NCI-H1417 treated with DMSO at 0.1 percent for 48 hours (cell line): ENCODE measurements around the gene ADAMTS17.

Experiments
- DNase-seq: peaks from one replicate; lab custom pipeline; 2025; lab: John Stamatoyannopoulos, UW

Gene ADAMTS17

DNA sequence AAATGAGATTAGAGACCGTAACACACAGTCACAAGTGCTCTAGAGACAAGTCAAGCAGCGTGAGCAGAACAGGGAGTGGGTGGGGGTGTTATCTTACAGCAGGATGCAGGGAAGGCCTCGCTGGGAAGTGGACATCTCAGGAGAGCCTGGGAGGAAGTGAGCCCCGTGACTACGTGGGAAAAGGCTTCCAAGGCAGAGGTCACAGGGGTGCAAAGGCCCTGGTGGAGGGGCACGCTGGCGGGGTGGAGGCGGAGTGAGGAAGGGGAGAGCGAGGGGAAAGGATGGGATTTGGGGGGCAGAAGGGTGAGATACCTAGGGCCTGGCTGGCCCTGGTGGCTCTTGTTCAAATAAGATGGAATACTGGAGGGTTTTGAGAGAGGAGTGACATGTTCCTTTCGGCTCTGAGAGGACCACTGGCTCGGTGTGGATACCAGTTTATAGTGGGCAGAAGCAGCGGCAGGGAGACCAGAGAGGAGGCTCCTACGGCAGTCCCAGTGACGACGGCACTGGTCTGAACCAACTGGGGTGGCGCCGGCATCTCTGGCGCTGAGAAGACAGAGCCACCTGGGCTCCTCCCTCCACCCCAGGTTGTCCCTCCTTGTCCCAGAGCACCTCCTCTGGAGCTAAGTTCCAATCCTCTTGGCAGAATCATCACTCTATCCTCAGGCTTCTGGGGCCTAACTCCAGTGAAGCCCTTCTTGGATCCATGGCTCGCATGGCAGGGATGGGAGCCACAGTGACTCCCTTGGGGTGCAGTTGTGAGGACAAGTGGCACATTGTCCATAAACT is 342.3 kb downstream of the ADAMTS17 start:
- DNase-seq: no peak

DNA sequence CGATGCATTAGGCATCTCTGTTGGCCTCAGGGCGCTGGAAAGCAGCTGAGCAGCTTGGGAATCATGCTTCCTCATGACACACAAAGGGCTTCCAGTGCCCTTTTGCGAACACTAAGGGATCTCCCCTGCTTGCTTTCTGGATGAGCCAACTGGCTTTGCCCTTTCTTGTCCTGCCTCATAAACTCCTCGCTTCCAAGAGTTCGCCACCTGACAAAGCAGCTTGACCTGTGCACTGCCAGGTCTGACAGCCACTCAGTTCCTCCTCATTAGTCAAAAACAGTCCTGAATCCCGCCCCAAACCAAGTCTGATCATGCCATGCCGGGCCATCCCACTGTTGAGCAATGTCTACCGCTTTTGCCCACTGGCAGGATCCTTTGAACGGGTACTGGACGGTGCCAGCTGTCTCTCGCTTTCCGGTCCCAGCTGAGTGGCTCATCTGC is 343.1 kb downstream of the ADAMTS17 start:
- no peak for DNase-seq

DNA sequence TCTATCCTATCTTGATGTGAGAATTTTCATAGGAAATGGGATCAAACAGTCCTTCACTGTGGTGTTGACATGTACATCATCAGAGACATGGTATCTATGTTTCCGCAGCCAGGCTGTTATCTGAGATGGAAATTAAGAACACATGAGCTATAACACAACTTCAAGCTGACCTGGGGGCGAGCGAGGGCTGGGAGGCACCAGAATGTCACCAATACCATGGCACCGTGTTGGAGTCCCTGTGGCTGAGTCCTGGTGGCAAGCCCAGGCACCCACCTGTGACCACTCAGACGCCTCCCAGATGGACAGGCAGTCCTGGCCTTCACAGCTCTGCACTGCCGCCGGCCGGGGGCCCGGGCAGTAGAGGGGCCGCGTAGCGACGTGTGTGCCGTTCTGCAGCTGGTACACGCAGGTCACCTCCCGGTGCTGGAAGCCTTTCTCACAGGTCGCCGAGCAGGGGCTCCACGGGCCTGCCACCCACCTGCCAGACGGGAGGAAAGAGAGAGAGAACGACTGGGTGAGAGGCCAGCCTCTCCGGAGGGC is 344.6 kb downstream of the ADAMTS17 start:
- DNase-seq: no peak

DNA sequence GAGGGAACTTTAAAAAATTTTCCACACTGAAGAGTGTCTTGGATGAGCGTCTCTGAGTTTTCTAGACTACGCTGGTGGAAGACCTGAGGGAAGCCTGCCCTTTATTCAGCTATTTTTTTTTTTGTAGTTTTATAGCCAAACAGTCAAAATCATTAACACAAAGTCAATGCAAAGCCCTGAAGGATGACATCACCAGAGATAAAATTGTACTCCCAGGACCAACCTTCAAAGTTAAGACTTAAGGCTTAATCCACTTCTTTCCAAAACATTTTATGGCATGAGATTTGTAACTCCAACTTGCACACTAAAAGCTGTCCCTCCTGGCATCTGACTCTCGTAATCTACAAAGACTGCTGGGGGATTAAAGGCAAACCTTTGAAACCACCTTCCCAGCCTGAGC is 345.1 kb downstream of the ADAMTS17 start:
- DNase-seq: no peak

DNA sequence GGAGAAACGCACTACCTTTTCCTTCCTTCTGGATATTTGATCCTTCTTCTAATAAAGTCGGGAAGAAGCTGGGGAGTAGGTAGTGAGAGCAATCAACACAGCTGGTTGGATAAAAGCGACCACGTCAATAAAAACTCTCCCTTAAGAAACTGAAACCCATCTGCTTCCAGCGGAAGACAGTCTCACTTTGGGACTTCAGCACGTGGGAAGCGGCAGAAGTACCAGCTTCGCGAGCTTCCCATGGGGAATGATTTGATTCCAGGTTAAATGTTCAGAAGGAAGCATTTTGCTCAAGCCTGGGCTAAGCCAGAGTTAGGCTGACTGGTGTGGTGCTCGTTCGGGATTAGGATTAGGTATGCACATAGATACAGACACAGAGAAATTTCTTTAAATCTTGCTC is 346.2 kb downstream of the ADAMTS17 start:
- DNase-seq: no peak

DNA sequence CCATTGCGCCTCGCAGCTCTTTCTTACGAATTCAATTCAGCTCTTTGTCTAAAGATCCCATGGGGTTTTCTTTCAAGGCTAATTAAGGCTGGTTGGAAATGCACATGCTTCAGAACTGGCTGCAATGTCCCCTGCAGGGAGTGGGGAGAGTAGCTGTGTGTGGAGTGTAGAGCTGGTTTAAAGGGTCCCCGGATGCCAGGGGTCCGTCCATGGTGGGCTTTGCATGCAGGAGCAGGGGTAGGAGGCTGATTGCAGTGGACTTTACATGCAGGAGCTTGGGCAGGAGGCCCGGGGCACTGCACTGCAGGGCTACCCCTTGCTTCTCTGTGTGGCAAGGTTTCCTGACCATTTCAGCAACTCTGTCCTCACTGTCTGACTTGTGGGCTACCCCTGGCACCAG is 346.9 kb downstream of the ADAMTS17 start:
- no peak for DNase-seq

DNA sequence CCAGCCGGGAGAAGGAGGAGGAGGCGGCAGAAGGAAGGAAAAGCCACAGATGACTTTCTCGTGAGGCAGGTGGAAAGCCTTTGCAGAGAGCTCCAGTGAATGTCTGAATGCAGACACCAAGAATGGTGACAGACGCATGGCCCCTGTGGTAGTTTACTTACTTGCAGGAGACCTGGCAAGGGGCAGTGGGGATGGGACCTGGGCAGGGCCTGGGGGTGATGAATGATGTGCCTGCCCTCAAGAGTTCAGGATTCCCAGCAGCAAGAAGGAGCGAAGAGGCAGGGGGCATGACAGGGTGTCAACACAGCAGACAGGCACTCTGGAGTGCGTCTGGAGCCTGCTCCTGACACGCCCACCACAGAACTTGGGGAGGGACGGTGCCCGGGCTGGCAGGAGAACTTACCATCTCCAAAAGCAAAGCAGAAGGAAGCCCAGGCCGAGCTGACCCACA is 348.1 kb downstream of the ADAMTS17 start:
- DNase-seq: no peak

DNA sequence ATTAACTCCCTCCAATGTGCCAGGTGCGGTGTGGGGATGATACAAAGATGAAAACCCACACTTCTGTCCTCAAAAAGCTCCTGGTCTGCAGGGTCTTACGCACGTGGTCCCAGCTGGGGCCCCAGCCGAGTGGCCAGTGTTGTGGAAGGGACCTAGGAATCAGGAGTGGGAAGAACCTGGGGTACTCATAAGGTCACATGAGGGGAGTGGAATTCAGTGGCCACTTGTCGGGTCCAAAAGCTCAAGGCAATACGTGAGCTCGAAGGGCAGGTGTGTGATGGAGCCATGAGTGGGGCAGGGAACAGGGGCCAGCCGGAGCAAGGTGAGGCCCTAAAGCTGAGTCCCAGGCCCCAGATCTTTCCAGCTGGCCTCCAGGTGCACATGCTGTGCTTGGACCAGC is 348.5 kb downstream of the ADAMTS17 start:
- no peak for DNase-seq

DNA sequence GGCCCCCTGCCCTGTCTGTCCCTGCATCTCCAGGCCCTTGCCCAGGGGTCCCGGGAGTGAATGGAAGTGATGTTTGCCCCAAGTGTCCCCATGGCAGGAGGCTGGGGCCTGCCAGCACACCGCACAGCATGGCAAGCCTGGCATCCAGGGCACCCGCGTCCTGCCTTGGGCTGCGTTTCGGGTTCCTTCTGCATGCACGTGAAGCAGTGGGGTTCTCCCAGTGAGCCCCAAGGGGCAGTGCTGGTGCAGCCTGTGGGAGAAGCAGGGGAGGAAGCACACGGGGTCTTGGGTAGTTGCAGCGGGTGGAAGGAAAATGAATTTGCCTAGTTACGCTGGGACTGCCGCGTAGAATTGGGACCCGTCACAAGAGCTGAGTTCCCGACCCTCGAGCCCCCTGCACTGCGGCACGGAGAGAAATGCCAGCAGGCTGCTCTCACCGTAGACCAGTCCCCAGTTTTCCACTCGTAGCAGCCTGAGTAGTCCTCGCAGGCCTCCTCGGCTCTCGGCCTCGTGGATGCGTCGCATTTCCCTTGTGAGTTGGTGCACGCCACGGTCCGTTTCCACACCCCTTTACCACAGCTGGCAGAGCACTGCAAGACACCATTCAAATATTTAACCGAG is 349.1 kb downstream of the ADAMTS17 start:
- DNase-seq: no peak

DNA sequence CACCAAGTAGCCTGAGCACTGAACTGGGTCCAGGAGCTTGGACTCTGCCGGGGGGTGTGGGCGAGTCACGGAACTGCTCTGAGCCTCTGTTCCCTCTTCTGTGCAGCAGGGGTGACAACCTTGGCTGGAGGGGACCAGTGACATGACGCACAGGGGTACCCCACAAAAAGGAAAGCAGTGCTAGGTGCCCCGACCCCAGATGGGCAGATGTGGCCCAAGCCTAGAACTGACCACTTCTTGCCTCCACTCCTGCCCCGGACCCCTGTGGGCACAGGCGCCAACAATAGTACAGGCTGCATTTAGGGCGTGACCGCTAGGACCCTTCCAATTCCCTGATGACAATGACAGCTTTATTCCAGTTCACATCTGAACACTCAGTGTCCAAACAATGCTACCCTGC is 352.7 kb downstream of the ADAMTS17 start:
- DNase-seq: no peak

DNA sequence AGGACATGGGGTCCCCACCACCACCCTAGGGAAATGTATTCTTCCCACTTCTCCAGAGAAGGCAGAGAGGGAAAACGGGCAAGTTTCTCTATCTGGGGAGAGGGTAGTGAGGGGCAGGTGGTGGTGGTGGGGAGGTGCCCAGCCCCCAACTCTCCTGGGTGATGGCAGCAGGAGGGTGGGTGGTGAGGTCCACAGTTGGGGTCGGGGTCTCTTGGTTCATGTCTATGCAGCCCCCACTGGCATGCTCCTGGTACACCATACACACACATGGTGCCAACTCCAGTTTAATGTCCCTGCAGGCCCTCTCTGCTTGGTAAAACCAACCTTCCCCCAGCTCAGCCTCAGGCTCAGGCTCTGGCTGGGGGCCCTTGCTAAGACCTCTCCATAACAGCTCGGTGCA is 354.1 kb downstream of the ADAMTS17 start:
- DNase-seq: no peak

DNA sequence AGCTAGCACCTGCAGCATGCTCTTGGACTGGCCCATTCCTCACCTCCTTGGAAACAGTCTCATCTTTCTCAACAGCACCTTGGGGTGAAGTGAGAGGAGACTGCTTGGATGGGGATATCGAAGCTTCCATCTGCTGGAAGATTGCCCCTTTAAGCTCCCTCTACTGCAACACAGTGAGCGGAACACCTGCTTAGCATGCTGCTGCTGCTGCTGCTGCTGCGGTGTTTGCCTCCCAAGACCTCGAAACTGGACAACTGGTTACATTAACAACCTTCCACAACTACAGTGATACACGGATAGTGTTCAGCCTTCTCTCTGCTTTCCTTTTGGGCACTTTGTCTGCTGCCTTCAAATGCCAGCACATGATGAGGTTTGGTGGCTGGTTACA is 354.7 kb downstream of the ADAMTS17 start:
- DNase-seq: no peak

DNA sequence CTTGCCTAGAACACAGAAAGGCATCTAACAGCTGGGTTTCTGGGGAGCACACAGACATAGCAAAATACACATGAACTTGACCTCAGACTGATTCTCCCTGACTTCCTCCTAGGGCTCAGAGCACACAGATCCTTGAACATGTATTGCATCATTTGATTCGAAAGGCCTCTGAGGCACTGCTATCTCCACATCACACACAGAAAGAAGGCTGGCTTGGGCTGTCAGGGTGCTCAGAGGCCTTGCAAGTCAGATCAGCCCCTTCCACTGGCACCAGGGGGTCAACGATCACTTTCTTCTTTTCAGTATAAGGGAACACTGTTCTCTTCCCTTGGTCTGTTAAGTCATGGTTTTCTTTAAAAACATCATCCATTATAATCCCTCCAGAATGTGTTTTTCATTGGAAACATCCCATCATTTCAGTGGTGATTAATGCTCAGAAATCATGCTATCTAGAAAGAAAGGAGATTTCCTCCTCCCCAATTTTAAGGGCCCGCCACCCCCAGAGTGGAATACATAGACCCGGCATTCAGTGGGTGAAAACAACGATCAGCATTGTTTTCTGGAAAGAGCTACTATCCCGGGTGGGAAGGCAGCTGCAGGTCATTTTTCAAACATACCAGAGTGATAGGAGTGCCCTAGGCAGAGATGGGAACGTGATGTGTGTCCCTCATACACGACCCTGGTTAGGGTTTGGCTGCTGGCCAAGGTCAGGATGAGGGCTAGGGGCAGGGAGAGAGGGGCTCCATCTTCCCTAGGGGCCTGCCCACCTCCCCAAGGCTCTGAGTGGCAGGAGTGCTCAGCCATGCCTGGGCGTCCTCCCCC is 355.3 kb downstream of the ADAMTS17 start:
- no peak for DNase-seq

DNA sequence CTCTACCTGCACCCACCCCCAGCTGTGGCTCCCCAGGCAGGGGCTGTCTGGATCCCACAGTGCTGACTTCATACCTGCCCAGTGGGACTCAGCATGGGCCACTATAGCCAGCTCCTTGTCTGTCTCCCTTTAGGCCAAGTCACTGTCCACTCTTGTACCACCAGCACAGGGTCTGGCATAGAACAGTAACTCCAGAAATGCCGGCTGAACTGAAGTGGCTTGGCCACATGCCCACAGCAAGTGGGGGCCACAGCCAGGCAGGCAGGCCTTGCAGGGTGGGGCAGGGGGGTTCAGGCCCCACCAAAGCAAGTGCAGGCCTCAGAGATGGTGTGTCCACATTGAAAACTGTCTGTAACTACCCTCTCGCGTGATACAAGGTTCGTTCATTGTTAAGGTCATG is 355.9 kb downstream of the ADAMTS17 start:
- no peak for DNase-seq

DNA sequence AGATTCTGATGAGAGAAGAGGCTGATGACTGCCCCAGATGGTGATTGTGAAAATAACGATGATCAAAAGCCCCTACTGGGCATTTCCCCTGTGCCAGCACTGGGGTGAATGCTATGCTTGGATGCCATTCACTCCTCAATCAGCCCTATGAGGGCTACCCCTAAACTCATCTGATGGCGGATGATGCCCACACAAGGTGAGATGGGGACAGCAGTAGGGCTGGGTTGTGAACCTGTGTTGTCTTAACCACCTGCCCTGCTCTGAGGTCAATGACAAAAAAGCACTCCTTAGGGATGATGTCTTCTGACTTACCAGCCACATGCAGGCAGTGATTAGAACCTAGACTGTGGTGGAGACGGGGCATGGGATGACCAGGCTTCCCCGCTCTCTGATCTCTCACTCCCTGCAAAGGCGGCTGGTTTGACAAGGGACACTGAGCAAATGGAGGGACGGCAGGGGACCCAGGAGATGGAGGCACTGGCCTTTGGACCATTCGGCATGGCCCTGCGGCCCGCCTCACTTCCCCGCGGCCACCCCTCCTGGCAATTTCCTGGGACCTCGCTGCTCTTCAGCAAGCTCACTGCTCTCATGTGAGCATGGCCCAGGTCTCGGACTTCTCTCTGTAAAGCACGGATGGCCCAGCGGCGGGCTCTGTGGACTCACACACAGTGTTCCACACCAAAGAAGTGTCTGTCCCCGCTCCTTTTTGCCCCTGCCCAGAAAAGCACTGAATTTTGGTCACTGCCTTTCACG is 357.1 kb downstream of the ADAMTS17 start:
- DNase-seq: no peak

DNA sequence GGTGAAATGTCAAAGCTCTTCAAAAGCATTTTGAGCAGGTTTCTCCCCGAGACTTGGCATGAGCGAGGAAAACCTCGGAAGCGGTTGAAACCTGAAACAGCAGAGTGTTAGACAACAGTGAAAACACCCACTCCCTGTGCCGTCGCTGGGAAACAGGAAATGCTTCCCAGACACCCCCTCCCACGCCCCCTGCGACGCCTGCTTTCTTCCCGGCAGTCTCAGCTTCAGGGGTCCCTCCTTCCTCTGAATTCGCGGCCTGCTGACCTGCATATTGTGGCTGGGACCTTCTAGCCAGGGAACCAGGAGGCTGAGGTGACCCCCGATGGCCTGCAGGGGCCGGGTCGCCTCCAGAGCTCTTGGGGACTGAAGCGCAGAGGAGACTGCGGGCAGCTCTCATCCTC is 357.9 kb downstream of the ADAMTS17 start:
- no peak for DNase-seq

DNA sequence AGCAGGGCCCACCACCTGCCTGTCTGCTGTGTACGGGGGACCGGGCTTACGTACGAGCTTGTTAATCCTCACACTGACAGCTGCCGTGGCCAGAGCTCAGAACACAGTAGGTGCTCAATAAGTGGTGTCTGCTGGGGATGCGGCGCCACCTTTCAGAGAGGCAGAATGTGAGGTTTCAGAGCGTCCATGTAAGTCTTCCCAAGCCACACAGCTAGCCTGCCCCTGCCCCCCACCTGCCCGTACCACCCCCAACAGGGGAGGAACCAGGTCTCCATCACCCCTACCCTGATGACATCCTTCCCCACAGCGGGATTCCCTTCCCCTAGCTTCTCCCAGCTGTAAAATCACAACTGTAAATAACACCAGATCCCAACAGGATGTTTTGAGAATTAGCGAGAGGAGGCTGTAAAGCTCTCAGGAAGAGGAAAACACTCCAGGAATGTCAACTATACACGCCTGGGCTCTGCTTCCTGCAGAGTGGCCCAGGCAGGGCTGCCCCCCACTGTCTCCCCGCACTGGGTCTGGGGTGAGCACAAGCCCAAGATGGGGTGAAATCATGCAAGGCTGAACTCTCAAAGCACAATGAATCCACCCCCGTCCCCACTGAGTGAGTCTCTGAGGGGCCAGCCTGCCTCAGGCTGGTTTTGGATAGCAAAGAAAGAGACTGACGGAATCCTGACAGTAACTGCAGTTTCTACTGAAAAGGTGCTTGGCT is 358.4 kb downstream of the ADAMTS17 start:
- DNase-seq: no peak

DNA sequence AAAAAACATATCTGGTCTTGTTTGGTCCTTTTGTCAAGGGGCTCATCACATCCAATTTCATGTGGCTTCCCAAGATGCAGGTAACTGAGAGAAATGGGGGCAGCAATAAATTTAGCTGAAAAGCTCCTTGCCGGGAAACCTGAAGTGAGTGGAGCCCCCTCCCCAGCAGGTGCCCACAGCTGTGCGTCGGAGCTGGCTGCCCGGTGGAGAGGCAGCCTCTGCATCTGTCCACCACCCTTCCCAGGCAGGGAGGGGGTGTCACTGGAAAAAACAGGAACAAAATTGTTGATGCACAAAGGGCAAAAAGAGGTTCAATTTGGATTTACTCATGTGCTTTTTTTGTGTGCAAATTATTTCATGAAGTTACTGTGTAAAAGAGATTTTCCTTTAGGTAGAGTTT is 359.1 kb downstream of the ADAMTS17 start:
- DNase-seq: no peak

DNA sequence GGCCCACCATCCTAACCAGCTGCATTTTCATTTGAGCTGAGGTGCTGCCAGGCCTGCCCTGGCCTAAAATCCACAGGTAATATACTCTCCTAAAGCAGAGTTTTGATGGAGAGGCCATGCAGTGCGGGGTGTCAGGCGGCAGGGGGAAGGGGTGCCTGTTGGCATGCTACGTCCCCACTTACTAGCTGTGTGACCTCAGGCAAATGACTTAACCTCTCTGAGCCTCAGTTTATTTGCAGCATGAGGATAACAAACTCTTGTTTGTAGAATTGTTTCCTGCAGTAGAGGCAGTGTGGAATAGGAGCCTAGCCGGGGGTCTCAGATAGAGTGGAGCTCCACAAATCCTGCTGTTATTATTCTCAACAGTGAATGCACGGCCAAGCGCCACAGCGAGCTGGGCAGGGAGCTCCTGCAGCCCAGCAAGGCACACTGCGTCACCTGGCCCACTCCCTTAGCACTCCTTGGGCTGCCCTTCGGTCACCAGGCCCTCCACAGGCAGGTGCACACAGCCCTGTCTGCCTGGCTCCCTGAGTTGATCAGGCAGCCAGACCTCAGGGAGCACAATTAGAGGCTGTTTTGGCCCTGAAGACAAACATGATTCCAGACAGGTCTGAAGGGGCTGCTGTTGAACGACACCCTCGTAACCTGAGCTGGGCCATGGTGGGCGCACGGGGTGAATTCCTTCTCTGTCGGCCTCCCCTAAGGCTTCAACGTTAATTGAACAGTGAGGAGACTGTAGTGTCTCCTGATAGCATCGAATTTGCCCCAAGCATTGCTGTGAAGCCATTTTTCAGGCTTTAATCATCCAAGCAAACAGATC is 359.7 kb downstream of the ADAMTS17 start:
- DNase-seq: peak; percentile 7

DNA sequence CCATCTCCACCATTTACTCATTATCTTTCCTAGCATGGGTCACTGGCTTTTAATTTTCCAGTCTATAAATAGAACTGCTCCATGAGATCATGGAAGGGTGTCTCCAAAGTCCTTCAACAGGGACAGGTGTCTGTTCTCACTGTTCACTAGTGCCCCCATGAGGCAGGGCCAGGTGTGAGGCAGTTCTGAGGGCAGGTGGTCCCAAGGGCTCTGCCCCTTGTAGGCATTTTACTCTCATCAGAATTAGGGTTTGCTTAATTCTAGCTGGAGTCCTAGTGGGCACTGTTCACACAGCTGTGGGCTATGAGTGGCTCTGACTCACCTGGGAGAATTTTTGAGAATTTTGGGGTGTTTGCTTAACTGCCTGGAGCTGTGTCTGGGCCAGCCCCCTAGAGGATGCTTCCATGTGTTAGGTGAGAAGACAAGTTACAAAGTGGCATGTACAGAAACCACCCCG is 360.6 kb downstream of the ADAMTS17 start:
- DNase-seq: no peak
